DOHH2 (cell line): ENCODE measurements around the gene SLC2A13.

Experiments
- H3F3A ChIP-seq: fragments of 200-600 bp; sonication (generic), shearing (Covaris generic); 2 replicates; pipeline ENCODE4 v1.6.0; 2016; ENCODE audit warnings: antibody characterized with exemption, mild to moderate bottlenecking; ENCODE audit not compliant: control insufficient read depth, insufficient read depth
- H3K27ac ChIP-seq: fragments of 200-600 bp; sonication (generic); 2 replicates; pipeline ENCODE4 v1.5.1; 2014; ENCODE audit warnings: low read depth, mild to moderate bottlenecking, low read length, moderate library complexity
- H3K27me3 ChIP-seq: fragments of 200-600 bp; sonication (generic); 2 replicates; pipeline ENCODE4 v1.6.1; 2014; ENCODE audit warnings: mild to moderate bottlenecking, low read length, mixed read lengths; ENCODE audit not compliant: control insufficient read depth
- H3K36me3 ChIP-seq: fragments of 200-600 bp; sonication (generic); 2 replicates; pipeline ENCODE4 v1.6.1; 2014; ENCODE audit warnings: mild to moderate bottlenecking, low read length, moderate library complexity, mixed read lengths; ENCODE audit not compliant: control insufficient read depth
- H3K4me1 ChIP-seq: fragments of 200-600 bp; sonication (generic); 2 replicates; pipeline ENCODE4 v1.6.1; 2014; ENCODE audit warnings: mild to moderate bottlenecking, low read length, mixed read lengths; ENCODE audit not compliant: control insufficient read depth
- H3K4me2 ChIP-seq: fragments of 200-600 bp; sonication (generic); 2 replicates; pipeline ENCODE4 v1.6.0; 2014; ENCODE audit warnings: mild to moderate bottlenecking, low read length, moderate library complexity
- H3K4me3 ChIP-seq: fragments of 200-600 bp; sonication (generic); 2 replicates; pipeline ENCODE4 v1.5.1; 2014; ENCODE audit warnings: mild to moderate bottlenecking, low read length, mixed read lengths
- H3K79me2 ChIP-seq: fragments of 200-600 bp; sonication (generic); 2 replicates; pipeline ENCODE4 v1.6.1; 2014; ENCODE audit warnings: mild to moderate bottlenecking, low read length, mixed read lengths; ENCODE audit not compliant: control insufficient read depth
- H3K9me2 ChIP-seq: fragments of 200-600 bp; sonication (generic); replicated peaks from 2 replicates; pipeline ENCODE4 v1.6.1; 2014; ENCODE audit warnings: mild to moderate bottlenecking, low read length, mixed read lengths; ENCODE audit not compliant: control insufficient read depth
- H3K9me3 ChIP-seq: fragments of 200-600 bp; sonication (generic); 2 replicates; pipeline ENCODE4 v1.6.1; 2014; ENCODE audit warnings: antibody characterized with exemption, low read length, mixed read lengths; ENCODE audit not compliant: control insufficient read depth, insufficient read depth
- H4K20me1 ChIP-seq: fragments of 200-600 bp; sonication (generic); 2 replicates; pipeline ENCODE4 v1.6.0; 2014; ENCODE audit warnings: low read depth, mild to moderate bottlenecking, antibody characterized with exemption, low read length, moderate library complexity; ENCODE audit not compliant: control insufficient read depth, insufficient read depth
- CTCF ChIP-seq: fragments of 200-600 bp; sonication (generic); IDR thresholded peaks from one replicate; pipeline ENCODE4 v1.5.1; 2014; ENCODE audit warnings: antibody characterized with exemption, mild to moderate bottlenecking, low read depth, low read length; ENCODE audit not compliant: poor library complexity, severe bottlenecking
- EZH2phosphoT487 ChIP-seq: fragments of 200-600 bp; sonication (generic); IDR thresholded peaks from 2 replicates; pipeline ENCODE4 v1.6.1; 2017; ENCODE audit warnings: borderline replicate concordance, mild to moderate bottlenecking, antibody characterized with exemption, low read length, moderate library complexity, mixed read lengths

The SLC2A13 gene

DNA sequence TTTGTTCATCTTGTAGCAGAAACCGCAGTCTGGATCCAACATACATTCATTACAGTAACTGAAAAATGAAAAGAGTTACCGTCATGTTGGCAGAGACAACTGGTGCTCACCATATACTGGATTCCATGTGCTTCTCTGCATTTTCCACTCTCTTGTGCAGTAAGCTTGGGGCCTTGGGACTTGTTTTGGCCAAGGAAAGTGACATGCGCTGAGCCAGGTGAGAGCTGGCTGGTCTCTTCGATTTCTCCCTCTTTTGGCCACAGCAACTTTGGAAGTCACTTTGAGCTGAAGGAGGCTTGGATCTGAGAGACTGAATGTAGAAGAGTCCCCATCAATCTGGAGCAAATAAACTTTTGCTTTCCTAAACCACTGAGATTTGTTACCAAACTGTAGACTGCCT is 275.7 kb downstream of the SLC2A13 start:
- TF ChIP-seq EZH2phosphoT487 (no peak), CTCF (no peak)
- Histone ChIP-seq H3K9me3 (no peaks in the 10 kb centered on the region), H4K20me1 (no peaks in the 10 kb centered on the region), H3F3A (no peaks in the 10 kb centered on the region), H3K79me2 (no peaks in the 10 kb centered on the region), H3K27me3 (no peaks in the 10 kb centered on the region), H3K4me1 (no peaks in the 10 kb centered on the region), H3K4me3 (no peak overlapping the region), H3K36me3 (no peaks in the 10 kb centered on the region), H3K27ac (no peak overlapping the region), H3K4me2 (no peak overlapping the region), H3K9me2 (no peaks in the 10 kb centered on the region)

DNA sequence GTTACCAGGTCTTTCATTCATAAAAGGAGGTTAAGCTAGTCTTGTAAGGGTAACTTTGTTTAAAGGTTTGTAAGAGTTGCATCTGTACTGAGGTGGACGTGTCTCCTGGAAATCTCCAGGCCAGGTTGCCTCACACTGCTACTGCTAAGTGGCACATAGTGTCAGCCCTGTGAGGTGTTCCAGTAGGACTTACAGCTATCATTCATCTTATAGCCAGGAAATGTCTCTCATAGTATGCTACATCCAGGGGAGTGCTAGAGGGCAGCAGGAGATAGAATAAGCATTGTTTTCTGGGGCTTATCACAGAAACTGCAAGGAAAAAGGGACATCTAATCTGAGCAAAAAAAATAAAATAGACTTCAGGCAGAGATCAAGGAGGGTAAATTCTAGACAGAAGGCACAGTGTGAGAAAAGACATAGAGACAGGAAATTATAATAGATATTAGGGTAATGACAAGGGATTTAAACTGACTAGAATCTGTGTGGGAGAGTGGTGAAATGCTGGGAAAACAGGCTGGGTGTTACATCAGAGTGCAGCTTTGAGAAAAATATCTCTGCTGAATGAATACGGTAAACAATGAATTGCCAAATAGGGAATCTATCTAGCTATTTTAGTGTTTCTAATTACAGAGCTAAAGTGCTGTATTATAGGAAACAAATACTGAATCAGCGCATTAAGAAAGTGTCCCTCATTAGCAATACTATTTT is 281.2 kb downstream of the SLC2A13 start:
- no peaks in the 10 kb centered on the region for H4K20me1 ChIP-seq
- H3K36me3 ChIP-seq: no peaks in the 10 kb centered on the region
- no peak overlapping the region for H3K4me2 ChIP-seq
- H3K9me2 ChIP-seq: no peaks in the 10 kb centered on the region
- H3K9me3 ChIP-seq: no peaks in the 10 kb centered on the region
- H3K27me3 ChIP-seq: no peaks in the 10 kb centered on the region
- no peak overlapping the region for H3K4me3 ChIP-seq
- no peaks in the 10 kb centered on the region for H3K79me2 ChIP-seq
- no peaks in the 10 kb centered on the region for H3K4me1 ChIP-seq
- TF ChIP-seq CTCF (no peak), EZH2phosphoT487 (no peak)
- H3F3A ChIP-seq: no peaks in the 10 kb centered on the region
- no peak overlapping the region for H3K27ac ChIP-seq

- Histone ChIP-seq H3K4me2 (no peak overlapping the region), H3K36me3 (no peaks in the 10 kb centered on the region), H3K9me3 (no peaks in the 10 kb centered on the region), H3K4me3 (no peak overlapping the region), H3K27me3 (no peaks in the 10 kb centered on the region), H3K4me1 (no peaks in the 10 kb centered on the region), H3K79me2 (no peaks in the 10 kb centered on the region), H4K20me1 (no peaks in the 10 kb centered on the region), H3F3A (no peaks in the 10 kb centered on the region), H3K9me2 (no peaks in the 10 kb centered on the region; the same call in 1 of the 2 replicates), H3K27ac (no peak overlapping the region)
- TF ChIP-seq EZH2phosphoT487: no peak
- TF ChIP-seq CTCF: no peak
These were observed 289.2 kb downstream of the SLC2A13 start for GRCh38 chr12:39816671-39817185.
